ENCODE measurements around the gene MYL5.
"Not testable (repeated sequence)": the region's sequence is repeated elsewhere in the genome, so short reads cannot be mapped to it uniquely, and the experiment has no call there.

The MYL5 gene

GRCh38 chr4:726838-727237, 52.5 kb downstream of the MYL5 start:
- no peak for DNase-seq (ENCODE audit: low read depth, low spot score)

- DNase-seq (ENCODE audit: low read depth, low spot score) = no peak
Measured at GRCh38 chr4:727576-727975, 53.2 kb downstream of the MYL5 start.

GRCh38 chr4:729336-730315, 55.3 kb downstream of the MYL5 start:
- DNase-seq (ENCODE audit: low read depth, low spot score) = no peak

- DNase-seq (ENCODE audit: low read depth, low spot score) = no peak
Measured at GRCh38 chr4:730511-730910, 56.2 kb downstream of the MYL5 start.

- DNase-seq (ENCODE audit: low read depth, low spot score) = not testable (repeated sequence)
Measured at GRCh38 chr4:730946-731904, 56.9 kb downstream of the MYL5 start.
